Sigmoid colon (tissue), 4 donors: ENCODE results near the gene ATXN2L.

ENCODE experiments used
- CTCF ChIP-seq, 4 experiments: fragments of 450-650 bp in 3 of 4; fragments of 200-600 bp in 1 of 4; IDR thresholded peaks; one replicate each; pipeline ENCODE4 v1.5.1; 2016 to 2019; ENCODE audit warnings: antibody characterized with exemption in 4 of 4, mild to moderate bottlenecking in 3 of 4, moderate library complexity in 2 of 4
- EP300 ChIP-seq, 4 donors: sonication (generic); formaldehyde crosslinking; IDR thresholded peaks; one replicate each; pipeline ENCODE4 v1.6.1; 2017; ENCODE audit warnings: antibody characterized with exemption in 4 of 4
- POLR2A ChIP-seq, 2 donors: fragments of 450-650 bp; IDR thresholded peaks; one replicate each; pipeline ENCODE4 v1.6.1; 2016; ENCODE audit warnings: antibody characterized with exemption in 2 of 2, mild to moderate bottlenecking in 2 of 2, moderate library complexity in 2 of 2

- TF ChIP-seq CTCF (IDR thresholded peaks at IDR 0.05): no peak
- TF ChIP-seq EP300 (IDR thresholded peaks at IDR 0.05): no peak
- TF ChIP-seq POLR2A (IDR thresholded peaks at IDR 0.05): no peak
Observed at GRCh38 chr16:28863929-28864793, 41.4 kb downstream of the ATXN2L start.
